Body of pancreas (tissue), 4 donors: Measurements from ENCODE around the gene PLIN4.

ENCODE experiments used
- CTCF ChIP-seq, 7 experiments: fragments of 450-650 bp in 4 of 7; fragments of 200-600 bp in 3 of 7; sonication (generic) in 3 of 7; IDR thresholded peaks; one replicate each; pipeline ENCODE4 v1.5.1; 2016 to 2019; ENCODE audit warnings: antibody characterized with exemption in 7 of 7
- POLR2A ChIP-seq, 3 donors: fragments of 450-650 bp; IDR thresholded peaks; one replicate each; pipeline ENCODE4 v1.6.1; 2016; ENCODE audit warnings: antibody characterized with exemption in 3 of 3, mild to moderate bottlenecking in 2 of 3

DNA sequence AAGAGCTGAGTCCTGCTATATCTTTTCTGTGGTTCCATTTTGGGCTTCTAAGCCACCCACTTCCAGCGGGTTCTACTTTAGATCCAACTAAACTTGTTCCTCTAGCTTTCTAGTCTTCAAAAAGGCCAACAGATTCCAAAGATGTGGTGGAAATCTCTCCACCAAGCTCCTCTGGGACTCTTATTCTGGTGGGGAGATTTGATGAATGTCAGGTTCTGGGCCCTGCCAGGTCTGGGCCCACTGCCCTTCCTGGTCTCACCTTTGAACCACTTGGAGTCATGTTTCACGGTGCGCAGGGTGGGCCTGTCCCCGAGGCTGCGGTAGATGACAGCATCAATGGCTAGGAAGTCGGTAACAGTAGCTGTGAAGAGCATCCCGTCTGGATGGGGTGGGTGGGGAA, 36.4 kb upstream of the PLIN4 start:
- TF ChIP-seq CTCF (IDR thresholded peaks at IDR 0.05), result no peak
- TF ChIP-seq POLR2A (IDR thresholded peaks at IDR 0.05), result no peak
